HEK293 (cell line): ENCODE results near the gene CCNK.

ENCODE experiments used
- CTCF ChIA-PET: fragments of 350-600 bp; formaldehyde crosslinking; extraction: SDS; loops from one replicate; lab custom pipeline; 2021; ENCODE audit warnings: antibody characterized with exemption; lab: Yijun Ruan, JAX
- POLR2A ChIA-PET: fragments of 300-600 bp; formaldehyde crosslinking; extraction: SDS; loops from one replicate; lab custom pipeline; 2020; ENCODE audit warnings: antibody characterized with exemption, inconsistent platforms; lab: Yijun Ruan, JAX
- H3K27ac ChIP-seq: fragments of 200-500 bp; sonication (Bioruptor generic); 2 replicates; pipeline ENCODE4 v1.5.1; 2014; ENCODE audit warnings: low read depth, low read length, control low read depth, inconsistent platforms; ENCODE audit errors: extremely low read depth
- H3K36me3 ChIP-seq, 2 experiments: fragments of 200-500 bp in 1 of 2; sonication (Bioruptor generic) in 1 of 2; 1 replicate in 1 of 2; 2 replicates in 1 of 2; pipeline ENCODE4 v1.5.1; 2014 to 2017; ENCODE audit warnings: inconsistent platforms in 2 of 2, low read length in 2 of 2; ENCODE audit not compliant: control insufficient read depth in 2 of 2, insufficient read depth in 1 of 2
- H3K4me1 ChIP-seq: fragments of 200-500 bp; sonication (Bioruptor generic); 2 replicates; pipeline ENCODE4 v1.5.1; 2014; ENCODE audit warnings: mild to moderate bottlenecking, low read length, inconsistent platforms; ENCODE audit not compliant: control insufficient read depth, insufficient read depth
- H3K4me3 ChIP-seq: 2 replicates; pipeline ENCODE4 v1.5.1; 2011; ENCODE audit warnings: low read depth, mild to moderate bottlenecking, control low read depth, low read length, moderate library complexity
- H3K9me3 ChIP-seq: fragments of 200-500 bp; sonication (Bioruptor generic); 2 replicates; pipeline ENCODE4 v1.5.1; 2014; ENCODE audit warnings: low read depth, low read length, inconsistent platforms; ENCODE audit not compliant: control insufficient read depth, insufficient read depth
- YY1 ChIP-seq: fragments of 450-650 bp; formaldehyde crosslinking; IDR thresholded peaks from 2 replicates; pipeline ENCODE4 v1.5.1; 2018; ENCODE audit warnings: missing biosample characterization, missing genetic modification characterization
- ZNF114 ChIP-seq: fragments of 450-650 bp; formaldehyde crosslinking; IDR thresholded peaks from 2 replicates; pipeline ENCODE4 v1.5.0; 2017; ENCODE audit warnings: missing biosample characterization, missing genetic modification characterization
- ZNF394 ChIP-seq: fragments of 450-650 bp; formaldehyde crosslinking; IDR thresholded peaks from 2 replicates; pipeline ENCODE4 v1.5.1; 2016; ENCODE audit warnings: missing biosample characterization, missing genetic modification characterization, mild to moderate bottlenecking, moderate library complexity, borderline replicate concordance
- ZNF658 ChIP-seq: fragments of 450-650 bp; formaldehyde crosslinking; IDR thresholded peaks from 2 replicates; pipeline ENCODE4; 2016; ENCODE audit warnings: missing biosample characterization, missing genetic modification characterization
- ZNF768 ChIP-seq: fragments of 450-650 bp; formaldehyde crosslinking; IDR thresholded peaks from 2 replicates; pipeline ENCODE4 v1.5.1; 2018; ENCODE audit warnings: missing biosample characterization, mild to moderate bottlenecking, missing genetic modification characterization
- ZNF776 ChIP-seq: fragments of 450-650 bp; formaldehyde crosslinking; IDR thresholded peaks from 2 replicates; pipeline ENCODE4 v1.5.0; 2017; ENCODE audit warnings: missing biosample characterization, missing genetic modification characterization, borderline replicate concordance
- ZSCAN30 ChIP-seq: fragments of 450-650 bp; IDR thresholded peaks from 2 replicates; pipeline ENCODE4 v1.5.1; 2018; ENCODE audit warnings: missing biosample characterization, mild to moderate bottlenecking, missing genetic modification characterization, moderate library complexity
- TF ChIP-seq, protein P1 (sequence below): fragments of 450-650 bp; formaldehyde crosslinking; IDR thresholded peaks from 2 replicates; pipeline ENCODE4 v1.5.1; 2016; ENCODE audit warnings: missing biosample characterization, missing genetic modification characterization
- TF ChIP-seq, protein P2 (sequence below): fragments of 450-650 bp; formaldehyde crosslinking; IDR thresholded peaks from 2 replicates; pipeline ENCODE4 v1.5.1; 2017; ENCODE audit warnings: missing biosample characterization, missing genetic modification characterization
- TF ChIP-seq, protein P3 (sequence below): IDR thresholded peaks from 2 replicates; pipeline ENCODE4 v1.6.1; 2011; ENCODE audit warnings: mild to moderate bottlenecking, low read depth, low read length, borderline replicate concordance
- TF ChIP-seq, protein P4 (sequence below): fragments of 450-650 bp; formaldehyde crosslinking; IDR thresholded peaks from 2 replicates; pipeline ENCODE4 v1.5.1; 2016; ENCODE audit warnings: missing biosample characterization, missing genetic modification characterization, borderline replicate concordance
- TF ChIP-seq, protein P5 (sequence below): fragments of 450-650 bp; formaldehyde crosslinking; IDR thresholded peaks from 2 replicates; pipeline ENCODE4 v1.5.1; 2016; ENCODE audit warnings: missing biosample characterization, missing genetic modification characterization
- TF ChIP-seq, protein P6 (sequence below): fragments of 450-650 bp; formaldehyde crosslinking; optimal IDR thresholded peaks from 2 replicates; pipeline ENCODE3; 2016; ENCODE audit warnings: missing biosample characterization, mild to moderate bottlenecking, missing genetic modification characterization
- TF ChIP-seq, protein P7 (sequence below): fragments of 450-650 bp; formaldehyde crosslinking; IDR thresholded peaks from 2 replicates; pipeline ENCODE4; 2016; ENCODE audit warnings: missing biosample characterization, missing genetic modification characterization
- TF ChIP-seq, protein P8 (sequence below): fragments of 450-650 bp; formaldehyde crosslinking; IDR thresholded peaks from 2 replicates; pipeline ENCODE4 v1.5.1; 2017; ENCODE audit warnings: missing biosample characterization, missing genetic modification characterization

Gene CCNK

DNA sequence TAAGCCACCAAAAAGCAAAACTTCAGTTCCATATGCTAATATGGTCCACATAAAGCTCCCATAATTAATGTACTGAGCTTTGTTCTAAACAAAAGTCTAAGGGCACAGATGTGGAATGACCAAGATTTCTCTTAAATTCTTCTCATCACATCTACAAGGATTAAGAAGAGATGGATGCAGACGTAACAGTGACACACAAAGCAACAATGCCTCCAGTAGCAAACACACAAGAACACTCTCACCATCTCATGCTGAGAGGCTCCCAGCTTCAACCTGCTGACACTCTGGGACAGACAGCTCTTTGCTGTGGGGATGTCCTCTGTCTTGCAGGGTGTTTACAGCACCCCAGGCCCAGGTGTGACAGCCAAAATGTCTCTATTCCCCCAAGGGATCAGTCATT, 48.7 kb upstream of the CCNK start:
- ChIA-PET CTCF (interaction anchor here (1.0 kb wide), 1 partner anchor 17 kb away, joined by 3 read pairs; no protein-coding TSS in a partner anchor), POLR2A (no interaction called here)
- peaks cover 6 to 49% of the 10 kb centered on the region in 2 experiments; a peak in 2 of 3 replicates for H3K36me3 ChIP-seq
- H3K27ac ChIP-seq, result no peak overlapping the region
- H3K9me3 ChIP-seq, result no peaks in the 10 kb centered on the region
- H3K4me3 ChIP-seq, result no peak overlapping the region
- no peaks in the 10 kb centered on the region for H3K4me1 ChIP-seq
- TF ChIP-seq, protein P1, sequence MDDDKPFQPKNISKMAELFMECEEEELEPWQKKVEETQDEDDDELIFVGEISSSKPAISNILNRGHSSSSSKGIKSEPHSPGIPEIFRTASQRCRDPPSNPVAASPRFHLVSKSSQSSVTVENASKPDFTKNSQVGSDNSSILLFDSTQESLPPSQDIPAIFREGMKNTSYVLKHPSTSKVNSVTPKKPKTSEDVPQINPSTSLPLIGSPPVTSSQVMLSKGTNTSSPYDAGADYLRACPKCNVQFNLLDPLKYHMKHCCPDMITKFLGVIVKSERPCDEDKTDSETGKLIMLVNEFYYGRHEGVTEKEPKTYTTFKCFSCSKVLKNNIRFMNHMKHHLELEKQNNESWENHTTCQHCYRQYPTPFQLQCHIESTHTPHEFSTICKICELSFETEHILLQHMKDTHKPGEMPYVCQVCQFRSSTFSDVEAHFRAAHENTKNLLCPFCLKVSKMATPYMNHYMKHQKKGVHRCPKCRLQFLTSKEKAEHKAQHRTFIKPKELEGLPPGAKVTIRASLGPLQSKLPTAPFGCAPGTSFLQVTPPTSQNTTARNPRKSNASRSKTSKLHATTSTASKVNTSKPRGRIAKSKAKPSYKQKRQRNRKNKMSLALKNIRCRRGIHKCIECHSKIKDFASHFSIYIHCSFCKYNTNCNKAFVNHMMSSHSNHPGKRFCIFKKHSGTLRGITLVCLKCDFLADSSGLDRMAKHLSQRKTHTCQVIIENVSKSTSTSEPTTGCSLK (tag by site-specific recombination), result no peak
- TF ChIP-seq, protein P2, sequence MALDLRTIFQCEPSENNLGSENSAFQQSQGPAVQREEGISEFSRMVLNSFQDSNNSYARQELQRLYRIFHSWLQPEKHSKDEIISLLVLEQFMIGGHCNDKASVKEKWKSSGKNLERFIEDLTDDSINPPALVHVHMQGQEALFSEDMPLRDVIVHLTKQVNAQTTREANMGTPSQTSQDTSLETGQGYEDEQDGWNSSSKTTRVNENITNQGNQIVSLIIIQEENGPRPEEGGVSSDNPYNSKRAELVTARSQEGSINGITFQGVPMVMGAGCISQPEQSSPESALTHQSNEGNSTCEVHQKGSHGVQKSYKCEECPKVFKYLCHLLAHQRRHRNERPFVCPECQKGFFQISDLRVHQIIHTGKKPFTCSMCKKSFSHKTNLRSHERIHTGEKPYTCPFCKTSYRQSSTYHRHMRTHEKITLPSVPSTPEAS (tag by site-specific recombination), result no peak
- TF ChIP-seq ZNF776 (tag by site-specific recombination), result no peak
- no peak for TF ChIP-seq ZNF658 (tag by site-specific recombination)
- TF ChIP-seq, protein P3, sequence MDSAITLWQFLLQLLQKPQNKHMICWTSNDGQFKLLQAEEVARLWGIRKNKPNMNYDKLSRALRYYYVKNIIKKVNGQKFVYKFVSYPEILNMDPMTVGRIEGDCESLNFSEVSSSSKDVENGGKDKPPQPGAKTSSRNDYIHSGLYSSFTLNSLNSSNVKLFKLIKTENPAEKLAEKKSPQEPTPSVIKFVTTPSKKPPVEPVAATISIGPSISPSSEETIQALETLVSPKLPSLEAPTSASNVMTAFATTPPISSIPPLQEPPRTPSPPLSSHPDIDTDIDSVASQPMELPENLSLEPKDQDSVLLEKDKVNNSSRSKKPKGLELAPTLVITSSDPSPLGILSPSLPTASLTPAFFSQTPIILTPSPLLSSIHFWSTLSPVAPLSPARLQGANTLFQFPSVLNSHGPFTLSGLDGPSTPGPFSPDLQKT, result no peak
- TF ChIP-seq, protein P4, sequence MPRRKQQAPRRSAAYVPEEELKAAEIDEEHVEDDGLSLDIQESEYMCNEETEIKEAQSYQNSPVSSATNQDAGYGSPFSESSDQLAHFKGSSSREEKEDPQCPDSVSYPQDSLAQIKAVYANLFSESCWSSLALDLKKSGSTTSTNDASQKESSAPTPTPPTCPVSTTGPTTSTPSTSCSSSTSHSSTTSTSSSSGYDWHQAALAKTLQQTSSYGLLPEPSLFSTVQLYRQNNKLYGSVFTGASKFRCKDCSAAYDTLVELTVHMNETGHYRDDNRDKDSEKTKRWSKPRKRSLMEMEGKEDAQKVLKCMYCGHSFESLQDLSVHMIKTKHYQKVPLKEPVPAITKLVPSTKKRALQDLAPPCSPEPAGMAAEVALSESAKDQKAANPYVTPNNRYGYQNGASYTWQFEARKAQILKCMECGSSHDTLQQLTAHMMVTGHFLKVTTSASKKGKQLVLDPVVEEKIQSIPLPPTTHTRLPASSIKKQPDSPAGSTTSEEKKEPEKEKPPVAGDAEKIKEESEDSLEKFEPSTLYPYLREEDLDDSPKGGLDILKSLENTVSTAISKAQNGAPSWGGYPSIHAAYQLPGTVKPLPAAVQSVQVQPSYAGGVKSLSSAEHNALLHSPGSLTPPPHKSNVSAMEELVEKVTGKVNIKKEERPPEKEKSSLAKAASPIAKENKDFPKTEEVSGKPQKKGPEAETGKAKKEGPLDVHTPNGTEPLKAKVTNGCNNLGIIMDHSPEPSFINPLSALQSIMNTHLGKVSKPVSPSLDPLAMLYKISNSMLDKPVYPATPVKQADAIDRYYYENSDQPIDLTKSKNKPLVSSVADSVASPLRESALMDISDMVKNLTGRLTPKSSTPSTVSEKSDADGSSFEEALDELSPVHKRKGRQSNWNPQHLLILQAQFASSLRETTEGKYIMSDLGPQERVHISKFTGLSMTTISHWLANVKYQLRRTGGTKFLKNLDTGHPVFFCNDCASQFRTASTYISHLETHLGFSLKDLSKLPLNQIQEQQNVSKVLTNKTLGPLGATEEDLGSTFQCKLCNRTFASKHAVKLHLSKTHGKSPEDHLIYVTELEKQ (tag by site-specific recombination), result no peak
- TF ChIP-seq YY1 (tag by site-specific recombination), result no peak
- no peak for TF ChIP-seq ZNF768 (tag by site-specific recombination)
- TF ChIP-seq, protein P5, sequence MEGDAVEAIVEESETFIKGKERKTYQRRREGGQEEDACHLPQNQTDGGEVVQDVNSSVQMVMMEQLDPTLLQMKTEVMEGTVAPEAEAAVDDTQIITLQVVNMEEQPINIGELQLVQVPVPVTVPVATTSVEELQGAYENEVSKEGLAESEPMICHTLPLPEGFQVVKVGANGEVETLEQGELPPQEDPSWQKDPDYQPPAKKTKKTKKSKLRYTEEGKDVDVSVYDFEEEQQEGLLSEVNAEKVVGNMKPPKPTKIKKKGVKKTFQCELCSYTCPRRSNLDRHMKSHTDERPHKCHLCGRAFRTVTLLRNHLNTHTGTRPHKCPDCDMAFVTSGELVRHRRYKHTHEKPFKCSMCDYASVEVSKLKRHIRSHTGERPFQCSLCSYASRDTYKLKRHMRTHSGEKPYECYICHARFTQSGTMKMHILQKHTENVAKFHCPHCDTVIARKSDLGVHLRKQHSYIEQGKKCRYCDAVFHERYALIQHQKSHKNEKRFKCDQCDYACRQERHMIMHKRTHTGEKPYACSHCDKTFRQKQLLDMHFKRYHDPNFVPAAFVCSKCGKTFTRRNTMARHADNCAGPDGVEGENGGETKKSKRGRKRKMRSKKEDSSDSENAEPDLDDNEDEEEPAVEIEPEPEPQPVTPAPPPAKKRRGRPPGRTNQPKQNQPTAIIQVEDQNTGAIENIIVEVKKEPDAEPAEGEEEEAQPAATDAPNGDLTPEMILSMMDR (tag by site-specific recombination), result no peak
- no peak for TF ChIP-seq ZSCAN30 (tag by site-specific recombination)
- TF ChIP-seq, protein P6, sequence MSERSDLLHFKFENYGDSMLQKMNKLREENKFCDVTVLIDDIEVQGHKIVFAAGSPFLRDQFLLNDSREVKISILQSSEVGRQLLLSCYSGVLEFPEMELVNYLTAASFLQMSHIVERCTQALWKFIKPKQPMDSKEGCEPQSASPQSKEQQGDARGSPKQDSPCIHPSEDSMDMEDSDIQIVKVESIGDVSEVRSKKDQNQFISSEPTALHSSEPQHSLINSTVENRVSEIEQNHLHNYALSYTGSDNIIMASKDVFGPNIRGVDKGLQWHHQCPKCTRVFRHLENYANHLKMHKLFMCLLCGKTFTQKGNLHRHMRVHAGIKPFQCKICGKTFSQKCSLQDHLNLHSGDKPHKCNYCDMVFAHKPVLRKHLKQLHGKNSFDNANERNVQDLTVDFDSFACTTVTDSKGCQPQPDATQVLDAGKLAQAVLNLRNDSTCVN (tag by site-specific recombination), result no peak
- TF ChIP-seq, protein P7, sequence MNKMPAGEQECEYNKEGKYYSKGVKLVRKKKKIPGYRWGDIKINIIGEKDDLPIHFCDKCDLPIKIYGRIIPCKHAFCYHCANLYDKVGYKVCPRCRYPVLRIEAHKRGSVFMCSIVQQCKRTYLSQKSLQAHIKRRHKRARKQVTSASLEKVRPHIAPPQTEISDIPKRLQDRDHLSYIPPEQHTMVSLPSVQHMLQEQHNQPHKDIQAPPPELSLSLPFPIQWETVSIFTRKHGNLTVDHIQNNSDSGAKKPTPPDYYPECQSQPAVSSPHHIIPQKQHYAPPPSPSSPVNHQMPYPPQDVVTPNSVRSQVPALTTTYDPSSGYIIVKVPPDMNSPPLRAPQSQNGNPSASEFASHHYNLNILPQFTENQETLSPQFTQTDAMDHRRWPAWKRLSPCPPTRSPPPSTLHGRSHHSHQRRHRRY (tag by site-specific recombination), result no peak
- no peak for TF ChIP-seq ZNF114 (tag by site-specific recombination)
- TF ChIP-seq ZNF394 (tag by site-specific recombination), result no peak
- TF ChIP-seq, protein P8, sequence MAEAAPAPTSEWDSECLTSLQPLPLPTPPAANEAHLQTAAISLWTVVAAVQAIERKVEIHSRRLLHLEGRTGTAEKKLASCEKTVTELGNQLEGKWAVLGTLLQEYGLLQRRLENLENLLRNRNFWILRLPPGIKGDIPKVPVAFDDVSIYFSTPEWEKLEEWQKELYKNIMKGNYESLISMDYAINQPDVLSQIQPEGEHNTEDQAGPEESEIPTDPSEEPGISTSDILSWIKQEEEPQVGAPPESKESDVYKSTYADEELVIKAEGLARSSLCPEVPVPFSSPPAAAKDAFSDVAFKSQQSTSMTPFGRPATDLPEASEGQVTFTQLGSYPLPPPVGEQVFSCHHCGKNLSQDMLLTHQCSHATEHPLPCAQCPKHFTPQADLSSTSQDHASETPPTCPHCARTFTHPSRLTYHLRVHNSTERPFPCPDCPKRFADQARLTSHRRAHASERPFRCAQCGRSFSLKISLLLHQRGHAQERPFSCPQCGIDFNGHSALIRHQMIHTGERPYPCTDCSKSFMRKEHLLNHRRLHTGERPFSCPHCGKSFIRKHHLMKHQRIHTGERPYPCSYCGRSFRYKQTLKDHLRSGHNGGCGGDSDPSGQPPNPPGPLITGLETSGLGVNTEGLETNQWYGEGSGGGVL (tag by site-specific recombination), result no peak
